Gastrocnemius medialis (tissue), 4 donors: ENCODE results near the gene AADACL4. TPM values are rescaled to one million over a fixed set of nuclear protein-coding genes. Genes with fewer than 3 reads are reported as not detected.

ENCODE experiments used
- ATAC-seq, 2 donors: fragments of 150-250 bp; one replicate each; pipeline ENCODE4 v1.9.1; 2016
- DNase-seq, 2 donors: peaks; one replicate each; pipeline ENCODE4 v3.0.0-alpha.2; 2019
- H3K27ac ChIP-seq, 4 donors: fragments of 200-600 bp; sonication (generic); 1 replicate in 1 of 4; 2 replicates in 3 of 4; pipeline ENCODE4 v1.5.1; 2016 to 2018; ENCODE audit warnings: mild to moderate bottlenecking in 2 of 4, moderate library complexity in 1 of 4
- H3K27me3 ChIP-seq, 3 donors: fragments of 200-600 bp; sonication (generic) in 2 of 3; 1 replicate in 1 of 3; 2 replicates in 2 of 3; pipeline versions ENCODE4 v1.5.1 to v1.6.0; 2016 to 2019; ENCODE audit warnings: mild to moderate bottlenecking in 1 of 3, moderate library complexity in 1 of 3
- H3K36me3 ChIP-seq, 2 donors: fragments of 200-600 bp; sonication (generic) in 1 of 2; one replicate each; pipeline ENCODE4 v1.5.1; 2017 to 2018
- H3K4me1 ChIP-seq, 2 donors: fragments of 200-600 bp; sonication (generic) in 1 of 2; one replicate each; pipeline ENCODE4 v1.5.1; 2016 to 2017; ENCODE audit warnings: mild to moderate bottlenecking in 2 of 2
- H3K4me3 ChIP-seq, 4 donors: fragments of 200-600 bp; sonication (generic) in 3 of 4; 1 replicate in 1 of 4; 2 replicates in 3 of 4; pipeline ENCODE4 v1.5.1; 2016 to 2019; ENCODE audit warnings: mild to moderate bottlenecking in 2 of 4
- H3K9me3 ChIP-seq, 3 donors: fragments of 200-600 bp; sonication (generic) in 2 of 3; 1 replicate in 1 of 3; 2 replicates in 2 of 3; pipeline ENCODE4 v1.5.1; 2016 to 2019
- POLR2A ChIP-seq, 2 donors: fragments of 450-650 bp; IDR thresholded peaks; one replicate each; pipeline ENCODE4 v1.6.1; 2017; ENCODE audit warnings: antibody characterized with exemption in 2 of 2, mild to moderate bottlenecking in 2 of 2, moderate library complexity in 2 of 2
- in situ Hi-C, 4 donors: fragments of 200-750 bp; cut with MboI; loops; one replicate each; pipeline versions ENCODE4 v1.15.0 to v1.8.0; 2017; ENCODE audit warnings: low sequenced_read_pairs in 4 of 4
- intact Hi-C: fragments of 100-400 bp; cut with DNase I; formaldehyde crosslinking; loops from one replicate; pipeline ENCODE4 v1.15.1; 2023; ENCODE audit warnings: low total_unique reads
- total RNA-seq, 4 donors: library from RNA; depleted of rRNA; stranded (reverse); fragments of >200 nt; gene quantifications; one replicate each; pipeline versions ENCODE4 v1.1.0 to v1.2.3, GENCODE V29; 2016
- TF ChIP-seq, protein P1 (sequence below), 5 experiments: fragments of 450-650 bp in 3 of 5; fragments of 200-600 bp in 2 of 5; sonication (generic) in 2 of 5; IDR thresholded peaks in 4 of 5; conservative IDR thresholded peaks in 1 of 5; 1 replicate in 4 of 5; 2 replicates in 1 of 5; pipeline ENCODE4 v1.5.1; 2016 to 2019; ENCODE audit warnings: antibody characterized with exemption in 5 of 5, mild to moderate bottlenecking in 3 of 5, moderate library complexity in 3 of 5

AADACL4 gene
- total RNA-seq, 4 donors from 2014 or later: not detected

- peak; percentile 40 to 65 for ATAC-seq
- no peak overlapping the region for H3K4me3 ChIP-seq
- H3K4me1 ChIP-seq: peaks cover 78 to 90% of the 10 kb centered on the region in 2 donors
- intact Hi-C loops: no loop called here
- H3K27me3 ChIP-seq: no peaks in the 10 kb centered on the region
- H3K27ac ChIP-seq: peak overlapping the region; percentile 83 to 93 (median 88)
- TF ChIP-seq, protein P1, sequence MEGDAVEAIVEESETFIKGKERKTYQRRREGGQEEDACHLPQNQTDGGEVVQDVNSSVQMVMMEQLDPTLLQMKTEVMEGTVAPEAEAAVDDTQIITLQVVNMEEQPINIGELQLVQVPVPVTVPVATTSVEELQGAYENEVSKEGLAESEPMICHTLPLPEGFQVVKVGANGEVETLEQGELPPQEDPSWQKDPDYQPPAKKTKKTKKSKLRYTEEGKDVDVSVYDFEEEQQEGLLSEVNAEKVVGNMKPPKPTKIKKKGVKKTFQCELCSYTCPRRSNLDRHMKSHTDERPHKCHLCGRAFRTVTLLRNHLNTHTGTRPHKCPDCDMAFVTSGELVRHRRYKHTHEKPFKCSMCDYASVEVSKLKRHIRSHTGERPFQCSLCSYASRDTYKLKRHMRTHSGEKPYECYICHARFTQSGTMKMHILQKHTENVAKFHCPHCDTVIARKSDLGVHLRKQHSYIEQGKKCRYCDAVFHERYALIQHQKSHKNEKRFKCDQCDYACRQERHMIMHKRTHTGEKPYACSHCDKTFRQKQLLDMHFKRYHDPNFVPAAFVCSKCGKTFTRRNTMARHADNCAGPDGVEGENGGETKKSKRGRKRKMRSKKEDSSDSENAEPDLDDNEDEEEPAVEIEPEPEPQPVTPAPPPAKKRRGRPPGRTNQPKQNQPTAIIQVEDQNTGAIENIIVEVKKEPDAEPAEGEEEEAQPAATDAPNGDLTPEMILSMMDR (IDR thresholded peaks at IDR 0.05 in 4 of 5, conservative IDR thresholded peaks at IDR 0.05 in 1 of 5): no peak
- TF ChIP-seq POLR2A (IDR thresholded peaks at IDR 0.05): no peak
- peak; percentile 77 to 95 for DNase-seq
- in situ Hi-C loops: no loop called here
- H3K9me3 ChIP-seq: no peaks in the 10 kb centered on the region
- H3K36me3 ChIP-seq: no peaks in the 10 kb centered on the region
Measured at GRCh38 chr1:12600335-12600734, 43.5 kb upstream of the AADACL4 start.

GRCh38 chr1:12600880-12601633, 42.8 kb upstream of the AADACL4 start:
- Histone ChIP-seq H3K4me3 (no peak overlapping the region), H3K27me3 (no peaks in the 10 kb centered on the region), H3K4me1 (peaks cover 73 to 89% of the 10 kb centered on the region in 2 donors), H3K9me3 (no peaks in the 10 kb centered on the region), H3K36me3 (no peaks in the 10 kb centered on the region), H3K27ac (peak overlapping the region; percentile 83 to 93 (median 88))
- ATAC-seq: peak in 1 of 2 donors; percentile 52
- intact Hi-C loops (loop anchor here (1.0 kb wide), 1 partner anchor 18 kb away; no protein-coding TSS in a partner anchor), in situ Hi-C loops (no loop called here)
- TF ChIP-seq POLR2A (IDR thresholded peaks at IDR 0.05): no peak
- TF ChIP-seq, protein P1 (IDR thresholded peaks at IDR 0.05 in 4 of 5, conservative IDR thresholded peaks at IDR 0.05 in 1 of 5): peak; percentile 39 to 80 (median 51)
- DNase-seq: peak in 1 of 2 donors; percentile 79

- TF ChIP-seq POLR2A (IDR thresholded peaks at IDR 0.05): no peak
- TF ChIP-seq, protein P1 (IDR thresholded peaks at IDR 0.05 in 4 of 5, conservative IDR thresholded peaks at IDR 0.05 in 1 of 5): no peak
- DNase-seq: no peak
- Histone ChIP-seq H3K27ac (peak overlapping the region; percentile 83 to 93 (median 88)), H3K27me3 (no peaks in the 10 kb centered on the region), H3K4me3 (no peak overlapping the region), H3K4me1 (peaks cover 64 to 81% of the 10 kb centered on the region in 2 donors), H3K36me3 (peaks cover 0 to 3% of the 10 kb centered on the region in 2 donors), H3K9me3 (no peaks in the 10 kb centered on the region)
- intact Hi-C loops (loop anchor here (1.0 kb wide), 1 partner anchor 17 kb away; no protein-coding TSS in a partner anchor), in situ Hi-C loops (no loop called here)
- ATAC-seq: no peak
Measured at GRCh38 chr1:12601700-12602658, 41.9 kb upstream of the AADACL4 start.

DNA sequence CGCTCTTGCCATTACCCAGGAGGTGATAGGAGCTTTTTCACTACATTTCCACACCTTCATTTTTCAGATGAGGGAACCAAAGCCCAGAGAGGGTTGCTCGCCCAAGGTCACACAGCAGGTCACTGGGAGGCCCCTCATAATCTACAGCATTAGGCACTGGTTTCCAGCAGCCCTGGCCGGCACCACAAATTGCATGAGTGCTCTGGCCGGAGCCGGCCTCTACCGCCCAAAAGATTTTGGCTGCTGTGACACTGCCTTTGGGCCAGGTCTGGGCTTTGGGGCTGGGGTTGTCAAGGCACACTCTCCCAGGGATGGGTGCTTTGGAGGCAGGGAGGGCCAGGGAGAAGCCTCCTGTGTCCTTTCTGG, 41.2 kb upstream of the AADACL4 start:
- H3K4me1 ChIP-seq: peaks cover 59 to 76% of the 10 kb centered on the region in 2 donors
- H3K27ac ChIP-seq: peak overlapping the region; percentile 46 to 93 (median 86)
- H3K4me3 ChIP-seq: no peak overlapping the region
- in situ Hi-C loops: no loop called here
- ATAC-seq (no peak), DNase-seq (no peak)
- H3K27me3 ChIP-seq: no peaks in the 10 kb centered on the region
- peaks cover 0 to 5% of the 10 kb centered on the region in 2 donors for H3K36me3 ChIP-seq
- intact Hi-C loops: no loop called here
- TF ChIP-seq POLR2A (IDR thresholded peaks at IDR 0.05): no peak
- TF ChIP-seq, protein P1 (IDR thresholded peaks at IDR 0.05 in 4 of 5, conservative IDR thresholded peaks at IDR 0.05 in 1 of 5): no peak
- H3K9me3 ChIP-seq: no peaks in the 10 kb centered on the region
